Activated naive CD8-positive, alpha-beta T cell treated with anti-CD3 and anti-CD28 coated beads for 36 hours (primary cell): ENCODE measurements around the gene EN2. TPM values are rescaled to one million over a fixed set of nuclear protein-coding genes. Genes with fewer than 3 reads are reported as not detected.

Source experiments
- DNase-seq: peaks from one replicate; pipeline ENCODE4 v3.0.0; 2021
- H3K27ac Mint-ChIP-seq: one replicate; pipeline ENCODE4 v1.8.0; 2022; ENCODE audit warnings: mild to moderate bottlenecking, moderate library complexity, mixed read lengths
- H3K27me3 Mint-ChIP-seq: one replicate; pipeline ENCODE4 v1.8.0; 2022; ENCODE audit warnings: mild to moderate bottlenecking, mixed read lengths
- H3K36me3 Mint-ChIP-seq: one replicate; pipeline ENCODE4 v1.8.0; 2021; ENCODE audit warnings: mild to moderate bottlenecking, mixed read lengths
- H3K4me1 Mint-ChIP-seq: one replicate; pipeline ENCODE4 v1.8.0; 2021; ENCODE audit warnings: mixed read lengths
- H3K4me3 Mint-ChIP-seq: one replicate; pipeline ENCODE4 v1.8.0; 2022; ENCODE audit warnings: mild to moderate bottlenecking, moderate library complexity, mixed read lengths
- H3K9me3 Mint-ChIP-seq: one replicate; pipeline ENCODE4 v1.8.0; 2022; ENCODE audit warnings: mixed read lengths
- total RNA-seq, 2 experiments: library from RNA; stranded (reverse); gene quantifications; one replicate each; pipeline ENCODE4 v1.2.3, GENCODE V29; 2021

Gene EN2
- total RNA-seq, 2 experiments from 2014 or later, result not detected

DNA sequence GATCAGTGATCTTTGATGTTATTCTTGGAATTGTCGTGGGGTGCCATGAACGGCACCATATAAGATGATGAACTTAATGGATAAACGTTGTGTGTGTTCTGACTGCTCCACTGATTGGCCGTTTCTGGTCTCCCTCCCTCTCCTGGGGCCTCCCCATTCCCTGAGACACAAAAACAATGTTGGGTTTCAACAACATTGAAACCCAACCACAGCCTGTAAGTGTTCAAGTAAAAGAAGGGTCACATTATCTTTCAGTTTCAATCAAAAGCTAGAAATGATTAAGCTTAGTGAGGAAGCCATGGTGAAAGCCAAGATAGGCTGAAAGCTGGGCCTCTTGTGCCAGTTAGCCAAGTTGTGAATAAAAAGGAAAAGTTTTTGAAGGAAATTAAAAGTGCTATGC is 19.5 kb downstream of the EN2 start:
- Mint-ChIP-seq H3K27me3 (peaks cover 92% of the 10 kb centered on the region), H3K36me3 (no peaks in the 10 kb centered on the region), H3K27ac (no peak overlapping the region), H3K4me1 (peaks cover 9% of the 10 kb centered on the region), H3K4me3 (no peak overlapping the region), H3K9me3 (peaks cover 16% of the 10 kb centered on the region)
- no peak for DNase-seq

- Mint-ChIP-seq H3K27me3 (peaks cover 76% of the 10 kb centered on the region), H3K4me3 (no peak overlapping the region), H3K4me1 (peaks cover 16% of the 10 kb centered on the region), H3K27ac (no peak overlapping the region), H3K9me3 (peaks cover 9% of the 10 kb centered on the region), H3K36me3 (no peaks in the 10 kb centered on the region)
- DNase-seq, result no peak
Measured at GRCh38 chr7:155481764-155482163, 23.8 kb downstream of the EN2 start.

DNA sequence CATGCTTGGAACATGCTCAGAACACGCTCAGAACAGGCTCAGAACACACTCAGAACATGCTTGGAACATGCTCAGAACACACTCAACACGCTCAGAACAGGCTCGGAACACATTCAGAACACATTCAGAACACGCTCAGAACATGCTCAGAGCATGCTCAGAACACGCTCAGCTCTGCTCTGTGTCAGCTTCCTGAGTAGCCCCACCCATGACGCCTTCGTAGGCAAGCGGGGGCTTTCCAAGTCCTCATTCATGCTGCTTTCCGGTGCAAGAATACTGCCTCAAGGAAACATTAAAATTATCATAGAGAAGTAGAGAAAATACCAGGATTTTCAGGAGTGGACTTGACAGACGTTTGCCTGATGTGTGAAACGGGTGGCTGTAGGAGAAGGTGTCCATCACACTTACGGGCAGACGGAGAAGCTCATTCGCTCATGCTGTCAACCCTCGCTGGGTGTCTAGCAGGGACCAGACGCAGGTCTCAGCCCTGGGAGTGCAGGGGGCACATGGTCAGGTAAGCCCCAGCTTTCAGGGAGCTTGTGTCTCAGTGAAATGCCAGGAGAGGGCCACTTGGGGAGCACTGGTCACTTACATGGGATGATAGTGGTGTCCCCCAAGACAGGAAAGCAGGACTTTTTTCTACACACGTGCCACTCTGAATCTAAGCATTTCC is 24.7 kb downstream of the EN2 start:
- no peaks in the 10 kb centered on the region for H3K36me3 Mint-ChIP-seq
- peaks cover 5% of the 10 kb centered on the region for H3K9me3 Mint-ChIP-seq
- H3K27me3 Mint-ChIP-seq, result peaks cover 70% of the 10 kb centered on the region
- peak overlapping the region; percentile 47 for H3K27ac Mint-ChIP-seq
- no peak overlapping the region for H3K4me3 Mint-ChIP-seq
- H3K4me1 Mint-ChIP-seq, result peaks cover 11% of the 10 kb centered on the region
- no peak for DNase-seq

GRCh38 chr7:155483245-155483644 is 25.3 kb downstream of the EN2 start:
- no peak overlapping the region for H3K4me3 Mint-ChIP-seq
- peaks cover 8% of the 10 kb centered on the region for H3K4me1 Mint-ChIP-seq
- no peak for DNase-seq
- no peaks in the 10 kb centered on the region for H3K36me3 Mint-ChIP-seq
- H3K27ac Mint-ChIP-seq, result peak overlapping the region; percentile 60
- peaks cover 72% of the 10 kb centered on the region for H3K27me3 Mint-ChIP-seq
- H3K9me3 Mint-ChIP-seq, result peaks cover 5% of the 10 kb centered on the region

GRCh38 chr7:155483868-155484325 is 26.0 kb downstream of the EN2 start:
- Mint-ChIP-seq H3K4me1 (peaks cover 8% of the 10 kb centered on the region), H3K4me3 (no peak overlapping the region), H3K27ac (no peak overlapping the region), H3K36me3 (no peaks in the 10 kb centered on the region), H3K27me3 (peaks cover 71% of the 10 kb centered on the region), H3K9me3 (peaks cover 5% of the 10 kb centered on the region)
- no peak for DNase-seq

GRCh38 chr7:155484483-155485399 is 26.8 kb downstream of the EN2 start:
- H3K27me3 Mint-ChIP-seq, result peaks cover 70% of the 10 kb centered on the region
- no peaks in the 10 kb centered on the region for H3K36me3 Mint-ChIP-seq
- no peak for DNase-seq

DNA sequence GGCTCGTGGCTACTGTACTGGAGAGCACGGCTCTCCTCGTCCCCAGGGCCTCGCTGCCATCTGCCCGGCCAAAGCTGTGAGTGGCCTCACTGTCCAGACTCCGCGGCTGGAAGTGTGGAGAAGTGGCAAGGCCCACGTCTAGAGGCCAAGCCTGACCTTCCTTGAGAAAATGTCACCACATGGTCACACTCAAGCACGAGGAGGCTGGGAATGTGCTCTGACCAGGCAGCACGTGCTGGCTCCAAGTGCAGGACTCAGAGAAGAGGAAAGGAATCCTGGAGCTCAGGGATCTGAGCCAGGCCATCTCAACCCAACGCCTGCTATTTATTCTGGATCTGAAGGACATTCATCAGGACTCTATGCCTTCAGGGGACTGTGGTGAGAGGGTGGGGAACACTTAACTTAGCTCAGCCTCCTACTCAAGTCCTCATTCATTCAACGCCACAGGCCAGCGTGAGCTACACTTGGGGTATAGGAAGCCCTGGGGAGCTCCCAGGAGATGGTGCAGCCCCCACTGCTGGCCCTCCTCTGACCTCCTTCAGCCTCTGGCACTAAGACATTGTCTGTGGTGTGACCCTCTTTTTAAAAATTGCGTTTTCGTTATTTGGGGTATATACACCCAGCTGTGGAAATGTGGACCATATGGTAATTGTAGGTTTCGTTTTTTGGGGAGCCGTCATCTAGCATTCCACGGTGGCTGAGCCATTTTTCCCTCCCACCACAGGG is 29.0 kb downstream of the EN2 start:
- H3K4me3 Mint-ChIP-seq, result no peak overlapping the region
- peaks cover 72% of the 10 kb centered on the region for H3K27me3 Mint-ChIP-seq
- peaks cover 7% of the 10 kb centered on the region for H3K36me3 Mint-ChIP-seq
- H3K4me1 Mint-ChIP-seq, result peaks cover 21% of the 10 kb centered on the region
- DNase-seq, result no peak
- no peak overlapping the region for H3K27ac Mint-ChIP-seq
- H3K9me3 Mint-ChIP-seq, result peaks cover 6% of the 10 kb centered on the region

More at GRCh38 chr7:155484483-155485399, 26.8 kb downstream of the EN2 start:
- Mint-ChIP-seq H3K9me3 (peaks cover 5% of the 10 kb centered on the region), H3K27ac (no peak overlapping the region), H3K4me3 (no peak overlapping the region), H3K4me1 (peaks cover 8% of the 10 kb centered on the region)

GRCh38 chr7:155487509-155488482 is 29.9 kb downstream of the EN2 start:
- Mint-ChIP-seq H3K36me3 (peaks cover 10% of the 10 kb centered on the region), H3K27me3 (peaks cover 69% of the 10 kb centered on the region), H3K27ac (no peak overlapping the region), H3K9me3 (peaks cover 2% of the 10 kb centered on the region), H3K4me1 (peaks cover 22% of the 10 kb centered on the region), H3K4me3 (no peak overlapping the region)
- no peak for DNase-seq

DNA sequence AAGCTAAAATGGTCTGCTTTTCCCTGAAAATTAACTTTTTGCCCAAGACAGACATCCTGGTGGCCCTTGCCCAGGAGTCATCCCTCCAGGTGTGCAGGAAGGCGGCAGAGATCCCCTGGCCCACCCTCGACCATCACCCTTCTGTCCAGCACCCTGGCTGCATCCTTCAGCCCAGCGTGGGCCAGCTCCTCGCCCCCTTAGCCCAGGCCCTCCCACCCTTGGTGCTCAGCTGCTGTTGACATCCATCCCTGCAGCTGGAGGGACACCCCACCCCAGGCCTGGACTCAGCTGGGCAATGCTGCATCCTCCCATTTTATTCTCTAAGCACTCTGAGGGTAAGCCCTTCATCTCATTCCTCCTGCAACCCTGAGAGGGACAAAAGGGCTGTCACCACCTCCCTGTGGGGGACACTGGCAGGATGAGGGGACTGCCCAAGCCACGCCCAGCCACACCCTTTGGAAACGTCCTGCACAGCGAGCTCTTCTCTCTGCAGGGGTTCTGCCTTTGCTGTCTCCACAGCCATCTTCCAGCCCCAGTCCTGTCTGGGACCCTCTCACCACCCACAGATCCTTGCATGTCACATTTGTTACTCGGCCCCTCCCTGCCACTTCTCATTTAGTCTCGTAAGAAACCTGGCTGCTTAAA is 30.7 kb downstream of the EN2 start:
- DNase-seq, result no peak
- no peak overlapping the region for H3K4me3 Mint-ChIP-seq
- peaks cover 15% of the 10 kb centered on the region for H3K4me1 Mint-ChIP-seq
- H3K27me3 Mint-ChIP-seq, result peaks cover 64% of the 10 kb centered on the region
- peaks cover 2% of the 10 kb centered on the region for H3K9me3 Mint-ChIP-seq
- H3K27ac Mint-ChIP-seq, result no peak overlapping the region
- H3K36me3 Mint-ChIP-seq, result peaks cover 10% of the 10 kb centered on the region

- Mint-ChIP-seq H3K27ac (no peak overlapping the region), H3K4me3 (no peak overlapping the region), H3K36me3 (peaks cover 10% of the 10 kb centered on the region), H3K27me3 (peaks cover 59% of the 10 kb centered on the region), H3K9me3 (peaks cover 2% of the 10 kb centered on the region), H3K4me1 (peaks cover 14% of the 10 kb centered on the region)
- DNase-seq, result no peak
Measured at GRCh38 chr7:155489158-155489840, 31.4 kb downstream of the EN2 start.

GRCh38 chr7:155489862-155490696 is 32.1 kb downstream of the EN2 start:
- peaks cover 14% of the 10 kb centered on the region for H3K4me1 Mint-ChIP-seq
- peaks cover 10% of the 10 kb centered on the region for H3K36me3 Mint-ChIP-seq
- H3K9me3 Mint-ChIP-seq, result peaks cover 2% of the 10 kb centered on the region
- peak overlapping the region; percentile 66 for H3K4me3 Mint-ChIP-seq
- DNase-seq, result no peak
- H3K27ac Mint-ChIP-seq, result no peak overlapping the region
- H3K27me3 Mint-ChIP-seq, result peaks cover 51% of the 10 kb centered on the region

GRCh38 chr7:155490697-155491628 is 33.0 kb downstream of the EN2 start:
- peak; percentile 47 for DNase-seq
- H3K4me3 Mint-ChIP-seq, result peak overlapping the region; percentile 80
- H3K36me3 Mint-ChIP-seq, result peaks cover 10% of the 10 kb centered on the region
- peaks cover 51% of the 10 kb centered on the region for H3K27me3 Mint-ChIP-seq
- peaks cover 14% of the 10 kb centered on the region for H3K4me1 Mint-ChIP-seq
- H3K9me3 Mint-ChIP-seq, result peaks cover 2% of the 10 kb centered on the region
- H3K27ac Mint-ChIP-seq, result peak overlapping the region; percentile 82
